ENCODE data around the gene STT3A.

Gene STT3A

DNA sequence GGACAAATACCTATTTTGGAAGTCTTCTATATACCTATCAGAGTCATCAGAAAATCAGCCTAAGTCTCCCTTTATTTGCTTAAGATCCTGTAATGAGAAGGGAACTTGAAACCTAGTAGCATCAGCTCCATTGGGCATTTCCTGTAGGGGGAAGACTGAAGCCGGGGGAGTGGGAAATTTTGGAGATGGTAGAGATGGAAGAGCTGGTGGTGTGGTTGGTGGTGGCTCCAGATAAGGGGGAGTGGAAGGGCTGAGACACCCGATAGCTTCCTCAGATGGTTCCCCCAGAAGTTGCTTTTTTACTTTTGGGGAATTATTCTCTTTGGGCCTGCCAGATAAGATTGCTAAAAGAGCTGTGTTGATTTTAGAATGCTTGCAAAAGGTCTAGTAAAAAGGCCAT, 39.7 kb upstream of the STT3A start:
- Histone ChIP-seq H3K9me3 (ENCODE audit: low read length) (0 out of 2 replicates have a peak, but pooled peaks cover 4% of the 10 kb centered on the region), H3K4me3 (ENCODE audit: low read depth, low read length, poor library complexity, severe bottlenecking) (no peak overlapping the region), H3K9me2 (ENCODE audit: low read depth, low read length) (no peaks in the 10 kb centered on the region), H3K4me2 (ENCODE audit: low read length) (no peak overlapping the region), H3K79me2 (ENCODE audit: insufficient read depth, low read length) (no peaks in the 10 kb centered on the region), H3K27me3 (ENCODE audit: insufficient read depth, low read length) (no peaks in the 10 kb centered on the region), H3K4me1 (ENCODE audit: insufficient read depth, low read length, severe bottlenecking) (no peaks in the 10 kb centered on the region), H4K20me1 (ENCODE audit: insufficient read depth, low read length) (no peaks in the 10 kb centered on the region), H3K36me3 (ENCODE audit: insufficient read depth, low read length) (no peaks in the 10 kb centered on the region), H3F3A (ENCODE audit: insufficient read depth, low read length) (no peaks in the 10 kb centered on the region), H2AFZ (ENCODE audit: low read length) (no peak overlapping the region), H3K27ac (ENCODE audit: low read depth, low read length, poor library complexity, severe bottlenecking) (no peak overlapping the region), H3K9ac (ENCODE audit: low read length) (no peak overlapping the region)
- no peak for TF ChIP-seq EZH2 (IDR thresholded peaks at IDR 0.05; ENCODE audit: borderline replicate concordance, low read length)
- TF ChIP-seq, protein P1, sequence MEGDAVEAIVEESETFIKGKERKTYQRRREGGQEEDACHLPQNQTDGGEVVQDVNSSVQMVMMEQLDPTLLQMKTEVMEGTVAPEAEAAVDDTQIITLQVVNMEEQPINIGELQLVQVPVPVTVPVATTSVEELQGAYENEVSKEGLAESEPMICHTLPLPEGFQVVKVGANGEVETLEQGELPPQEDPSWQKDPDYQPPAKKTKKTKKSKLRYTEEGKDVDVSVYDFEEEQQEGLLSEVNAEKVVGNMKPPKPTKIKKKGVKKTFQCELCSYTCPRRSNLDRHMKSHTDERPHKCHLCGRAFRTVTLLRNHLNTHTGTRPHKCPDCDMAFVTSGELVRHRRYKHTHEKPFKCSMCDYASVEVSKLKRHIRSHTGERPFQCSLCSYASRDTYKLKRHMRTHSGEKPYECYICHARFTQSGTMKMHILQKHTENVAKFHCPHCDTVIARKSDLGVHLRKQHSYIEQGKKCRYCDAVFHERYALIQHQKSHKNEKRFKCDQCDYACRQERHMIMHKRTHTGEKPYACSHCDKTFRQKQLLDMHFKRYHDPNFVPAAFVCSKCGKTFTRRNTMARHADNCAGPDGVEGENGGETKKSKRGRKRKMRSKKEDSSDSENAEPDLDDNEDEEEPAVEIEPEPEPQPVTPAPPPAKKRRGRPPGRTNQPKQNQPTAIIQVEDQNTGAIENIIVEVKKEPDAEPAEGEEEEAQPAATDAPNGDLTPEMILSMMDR (IDR thresholded peaks at IDR 0.05; ENCODE audit: low read length), result no peak

DNA sequence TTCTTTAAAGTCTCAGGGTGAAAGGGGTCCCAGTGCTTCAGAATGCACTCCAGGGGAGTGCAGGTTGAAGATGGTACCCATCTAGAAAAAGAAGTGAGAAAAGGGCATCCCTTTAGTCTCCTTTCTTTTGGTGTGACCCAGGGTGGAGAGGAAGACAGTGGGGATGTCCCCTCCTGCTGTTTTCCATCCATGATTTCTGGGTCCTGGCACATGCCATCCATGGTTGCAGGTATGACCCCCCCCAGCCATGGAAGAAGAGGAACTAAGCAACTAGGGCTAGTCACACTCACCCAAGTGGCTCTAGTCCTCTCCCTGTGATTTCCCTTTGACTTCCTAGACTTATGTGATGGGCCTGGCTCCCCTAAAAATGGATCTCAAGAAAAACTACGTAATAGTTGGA, 39.3 kb upstream of the STT3A start:
- H3K79me2 ChIP-seq (ENCODE audit: insufficient read depth, low read length), result no peaks in the 10 kb centered on the region
- no peak overlapping the region for H3K27ac ChIP-seq (ENCODE audit: low read depth, low read length, poor library complexity, severe bottlenecking)
- H3K27me3 ChIP-seq (ENCODE audit: insufficient read depth, low read length), result no peaks in the 10 kb centered on the region
- no peak overlapping the region for H3K9ac ChIP-seq (ENCODE audit: low read length)
- TF ChIP-seq, protein P1 (IDR thresholded peaks at IDR 0.05; ENCODE audit: low read length), result no peak
- TF ChIP-seq EZH2 (IDR thresholded peaks at IDR 0.05; ENCODE audit: borderline replicate concordance, low read length), result no peak
- H3F3A ChIP-seq (ENCODE audit: insufficient read depth, low read length), result no peaks in the 10 kb centered on the region
- H3K4me1 ChIP-seq (ENCODE audit: insufficient read depth, low read length, severe bottlenecking), result no peaks in the 10 kb centered on the region
- no peaks in the 10 kb centered on the region for H4K20me1 ChIP-seq (ENCODE audit: insufficient read depth, low read length)
- no peaks in the 10 kb centered on the region for H3K36me3 ChIP-seq (ENCODE audit: insufficient read depth, low read length)
- H3K4me2 ChIP-seq (ENCODE audit: low read length), result no peak overlapping the region
- no peak overlapping the region for H3K4me3 ChIP-seq (ENCODE audit: low read depth, low read length, poor library complexity, severe bottlenecking)
- H3K9me2 ChIP-seq (ENCODE audit: low read depth, low read length), result no peaks in the 10 kb centered on the region
- H2AFZ ChIP-seq (ENCODE audit: low read length), result no peak overlapping the region
- H3K9me3 ChIP-seq (ENCODE audit: low read length), result 0 out of 2 replicates have a peak, but pooled peaks cover 4% of the 10 kb centered on the region

DNA sequence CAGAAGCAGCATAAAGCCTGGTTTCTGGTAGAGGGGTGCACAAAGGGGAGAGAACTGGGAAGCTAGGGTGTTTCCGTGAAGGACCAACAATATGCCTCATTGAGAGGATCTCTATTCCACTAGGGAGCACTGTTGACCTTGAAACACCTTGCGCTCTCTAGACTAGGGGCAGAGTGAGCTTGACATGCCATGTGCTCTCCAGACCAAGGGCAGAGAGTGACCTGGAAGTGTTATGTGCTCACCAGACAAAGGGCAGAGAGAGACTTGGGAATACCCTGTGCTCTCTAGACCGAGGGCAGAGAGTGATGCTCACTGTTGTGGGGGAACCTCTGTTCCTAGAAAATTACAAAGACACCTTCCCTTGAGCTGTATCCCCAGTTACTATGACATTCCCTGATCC, 38.6 kb upstream of the STT3A start:
- no peak overlapping the region for H3K27ac ChIP-seq (ENCODE audit: low read depth, low read length, poor library complexity, severe bottlenecking)
- TF ChIP-seq, protein P1 (IDR thresholded peaks at IDR 0.05; ENCODE audit: low read length), result no peak
- TF ChIP-seq EZH2 (IDR thresholded peaks at IDR 0.05; ENCODE audit: borderline replicate concordance, low read length), result no peak
- no peaks in the 10 kb centered on the region for H3K79me2 ChIP-seq (ENCODE audit: insufficient read depth, low read length)
- H3K4me3 ChIP-seq (ENCODE audit: low read depth, low read length, poor library complexity, severe bottlenecking), result no peak overlapping the region
- no peak overlapping the region for H3K4me2 ChIP-seq (ENCODE audit: low read length)
- H3K36me3 ChIP-seq (ENCODE audit: insufficient read depth, low read length), result no peaks in the 10 kb centered on the region
- no peaks in the 10 kb centered on the region for H3K4me1 ChIP-seq (ENCODE audit: insufficient read depth, low read length, severe bottlenecking)
- no peak overlapping the region for H2AFZ ChIP-seq (ENCODE audit: low read length)
- 0 out of 2 replicates have a peak, but pooled peaks cover 4% of the 10 kb centered on the region for H3K9me3 ChIP-seq (ENCODE audit: low read length)
- H3K9me2 ChIP-seq (ENCODE audit: low read depth, low read length), result no peaks in the 10 kb centered on the region
- no peaks in the 10 kb centered on the region for H3F3A ChIP-seq (ENCODE audit: insufficient read depth, low read length)
- no peak overlapping the region for H3K9ac ChIP-seq (ENCODE audit: low read length)
- no peaks in the 10 kb centered on the region for H4K20me1 ChIP-seq (ENCODE audit: insufficient read depth, low read length)
- no peaks in the 10 kb centered on the region for H3K27me3 ChIP-seq (ENCODE audit: insufficient read depth, low read length)

Data from OCI-LY1 (cell line).